ENCODE measurements around the gene RCC2. TPM values are rescaled to one million over a fixed set of nuclear protein-coding genes. Genes with fewer than 3 reads are reported as not detected.
A peak's percentile ranks its signal among the peaks of the same experiment; 100 is the strongest.
"Not testable (repeated sequence)": the region's sequence is repeated elsewhere in the genome, so short reads cannot be mapped to it uniquely, and the experiment has no call there.

Gene RCC2
- total RNA-seq, result 10 to 100 TPM; 47.1 to 73.3 (median 55.1) TPM
- long read RNA-seq, donor 1, full-length matches to known transcripts, result 8 of 21 reads
- long read RNA-seq, donor 1, partial matches to known transcripts, result 7 of 21 reads
- long read RNA-seq, donor 1, other reads (novel, unspliced or antisense), result 6 of 21 reads
- long read RNA-seq, donor 2, partial matches to known transcripts, result 1 of 5 reads
- long read RNA-seq, donor 2, other reads (novel, unspliced or antisense), result 4 of 5 reads

DNA sequence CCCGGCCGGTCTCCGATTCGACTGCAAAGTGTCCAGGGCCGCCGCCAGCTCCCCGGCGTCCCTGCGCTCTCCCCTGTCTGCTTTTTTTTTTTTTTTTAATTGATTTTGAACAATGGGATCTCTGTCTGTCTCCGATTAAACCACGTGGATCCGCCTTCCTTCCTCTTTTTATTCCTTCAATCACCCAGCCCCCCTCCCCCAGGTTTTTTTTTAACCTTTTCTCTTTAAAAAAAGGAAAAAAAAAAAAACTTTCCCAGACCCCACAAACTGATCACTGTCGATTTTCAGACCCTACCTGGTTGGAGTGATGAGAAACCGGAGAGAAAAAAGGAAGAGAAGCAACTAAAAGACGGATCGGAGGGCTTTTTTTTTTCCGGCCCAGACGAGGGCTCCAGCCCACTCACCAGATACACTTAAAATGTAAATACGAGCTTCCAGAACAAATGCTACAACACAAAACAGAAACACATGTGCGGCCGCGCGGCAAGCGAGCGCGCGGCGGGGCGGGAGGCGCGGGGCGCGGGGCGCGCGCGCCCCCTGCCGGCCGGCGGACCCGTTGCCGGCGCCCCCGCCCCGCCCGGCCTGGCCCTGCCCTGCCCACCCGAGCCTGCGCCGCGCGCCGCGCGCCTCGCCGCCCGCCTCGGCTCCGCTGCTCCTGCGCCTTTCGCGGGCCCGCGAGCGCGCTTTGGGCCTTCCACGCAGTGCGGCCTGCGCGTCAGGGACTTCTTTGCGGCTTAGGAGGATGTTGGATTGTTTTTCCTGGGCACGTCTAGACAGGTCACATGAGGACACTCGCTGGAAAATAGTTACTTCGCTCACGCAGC is at the start of gene RCC2:
Gene RCC2, minus strand, starts transcription at position 428 of the 824 bp plus-strand sequence. CDS start 1,163 bp downstream, outside the sequence.
- Histone ChIP-seq H3K4me1 (ENCODE audit: low read depth) (peaks cover 19% of the 10 kb centered on the region), H3K4me3 (peak within 1 kb of the TSS; percentile 51), H3K36me3 (ENCODE audit: low read depth) (no peaks in the 10 kb centered on the region), H3K9me3 (no peaks in the 10 kb centered on the region)
- intact Hi-C loops (cut with DNase I, micrococcal nuclease), result no loop called here
- DNase-seq, result peak; percentile 64 to 79 (median 72)
- peak; percentile 81 for ATAC-seq
- TF ChIP-seq, protein P1, sequence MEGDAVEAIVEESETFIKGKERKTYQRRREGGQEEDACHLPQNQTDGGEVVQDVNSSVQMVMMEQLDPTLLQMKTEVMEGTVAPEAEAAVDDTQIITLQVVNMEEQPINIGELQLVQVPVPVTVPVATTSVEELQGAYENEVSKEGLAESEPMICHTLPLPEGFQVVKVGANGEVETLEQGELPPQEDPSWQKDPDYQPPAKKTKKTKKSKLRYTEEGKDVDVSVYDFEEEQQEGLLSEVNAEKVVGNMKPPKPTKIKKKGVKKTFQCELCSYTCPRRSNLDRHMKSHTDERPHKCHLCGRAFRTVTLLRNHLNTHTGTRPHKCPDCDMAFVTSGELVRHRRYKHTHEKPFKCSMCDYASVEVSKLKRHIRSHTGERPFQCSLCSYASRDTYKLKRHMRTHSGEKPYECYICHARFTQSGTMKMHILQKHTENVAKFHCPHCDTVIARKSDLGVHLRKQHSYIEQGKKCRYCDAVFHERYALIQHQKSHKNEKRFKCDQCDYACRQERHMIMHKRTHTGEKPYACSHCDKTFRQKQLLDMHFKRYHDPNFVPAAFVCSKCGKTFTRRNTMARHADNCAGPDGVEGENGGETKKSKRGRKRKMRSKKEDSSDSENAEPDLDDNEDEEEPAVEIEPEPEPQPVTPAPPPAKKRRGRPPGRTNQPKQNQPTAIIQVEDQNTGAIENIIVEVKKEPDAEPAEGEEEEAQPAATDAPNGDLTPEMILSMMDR (IDR thresholded peaks at IDR 0.05), result no peak

DNA sequence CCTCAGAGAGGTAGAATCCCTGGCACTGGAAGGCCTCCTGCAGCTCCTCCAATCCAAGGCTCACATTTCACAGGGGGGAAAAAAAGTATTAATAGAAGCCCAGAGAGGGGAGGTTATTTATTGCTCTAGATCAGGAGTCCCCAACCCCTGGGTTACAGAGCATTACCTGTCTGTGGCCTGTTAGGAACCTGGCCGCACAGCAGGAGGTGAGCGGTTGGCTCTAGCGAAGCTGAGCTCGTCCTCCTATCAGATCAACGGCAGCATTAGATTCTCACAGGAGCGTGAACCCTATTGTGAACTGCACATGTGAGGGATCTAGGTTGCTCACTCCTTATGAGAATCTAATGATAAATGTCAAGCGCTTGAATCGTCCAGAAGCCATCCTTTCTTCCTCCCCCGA is 46.8 kb upstream of the RCC2 start:
- H3K9me3 ChIP-seq, result no peaks in the 10 kb centered on the region
- no peak for DNase-seq
- TF ChIP-seq, protein P1 (IDR thresholded peaks at IDR 0.05), result no peak
- no peaks in the 10 kb centered on the region for H3K36me3 ChIP-seq (ENCODE audit: low read depth)
- H3K4me1 ChIP-seq (ENCODE audit: low read depth), result no peaks in the 10 kb centered on the region
- no peak for ATAC-seq
- H3K4me3 ChIP-seq, result no peak overlapping the region
- intact Hi-C loops (cut with DNase I, micrococcal nuclease), result no loop called here

DNA sequence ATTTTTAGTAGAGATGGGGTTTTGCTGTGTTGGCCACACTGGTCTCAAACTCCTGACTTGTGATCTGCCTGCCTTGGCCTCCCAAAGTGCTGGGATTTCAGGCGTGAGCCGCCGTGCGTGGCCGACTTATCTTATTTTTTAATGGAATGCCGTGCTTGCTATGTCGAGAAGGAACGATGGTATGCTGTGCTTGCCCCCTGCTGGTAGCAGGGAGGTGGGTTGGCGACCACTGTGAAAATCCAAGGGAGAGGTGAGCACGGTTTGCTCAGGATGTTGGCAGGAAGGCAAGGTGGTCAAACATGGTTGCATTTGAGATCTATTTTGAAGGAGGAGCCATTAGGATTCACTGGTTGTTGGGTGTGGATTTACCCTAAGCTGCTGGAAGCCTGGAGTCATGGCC is 45.8 kb upstream of the RCC2 start:
- intact Hi-C loops (cut with DNase I, micrococcal nuclease), result no loop called here
- Histone ChIP-seq H3K4me1 (ENCODE audit: low read depth) (no peaks in the 10 kb centered on the region), H3K9me3 (no peaks in the 10 kb centered on the region), H3K36me3 (ENCODE audit: low read depth) (no peaks in the 10 kb centered on the region), H3K4me3 (no peak overlapping the region)
- DNase-seq (peak in 1 of 3 donors; percentile 31), ATAC-seq (no peak)
- TF ChIP-seq, protein P1 (IDR thresholded peaks at IDR 0.05), result no peak

DNA sequence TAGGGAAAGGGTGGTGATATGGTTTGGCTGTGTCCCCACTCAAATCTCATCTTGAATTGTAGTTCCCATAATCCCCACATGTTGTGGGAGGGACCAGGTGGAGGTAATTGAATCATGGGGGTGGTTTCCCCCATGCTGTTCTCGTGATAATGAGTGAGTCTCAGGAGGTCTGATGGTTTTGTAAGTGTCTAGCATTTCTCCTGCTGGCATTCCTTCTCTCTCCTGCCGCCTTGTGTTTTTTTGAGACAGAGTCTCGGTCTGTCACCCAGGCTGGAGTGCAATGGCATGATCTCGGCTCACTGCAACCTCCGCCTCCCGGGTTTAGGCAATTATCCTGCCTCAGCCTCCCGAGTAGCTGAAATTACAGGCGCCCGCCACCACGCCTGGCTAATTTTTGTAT is 42.5 kb upstream of the RCC2 start:
- H3K4me1 ChIP-seq (ENCODE audit: low read depth); H3K4me3 ChIP-seq; H3K36me3 ChIP-seq (ENCODE audit: low read depth); ATAC-seq; DNase-seq; H3K9me3 ChIP-seq; intact Hi-C loops (cut with DNase I, micrococcal nuclease): not testable (repeated sequence)

DNA sequence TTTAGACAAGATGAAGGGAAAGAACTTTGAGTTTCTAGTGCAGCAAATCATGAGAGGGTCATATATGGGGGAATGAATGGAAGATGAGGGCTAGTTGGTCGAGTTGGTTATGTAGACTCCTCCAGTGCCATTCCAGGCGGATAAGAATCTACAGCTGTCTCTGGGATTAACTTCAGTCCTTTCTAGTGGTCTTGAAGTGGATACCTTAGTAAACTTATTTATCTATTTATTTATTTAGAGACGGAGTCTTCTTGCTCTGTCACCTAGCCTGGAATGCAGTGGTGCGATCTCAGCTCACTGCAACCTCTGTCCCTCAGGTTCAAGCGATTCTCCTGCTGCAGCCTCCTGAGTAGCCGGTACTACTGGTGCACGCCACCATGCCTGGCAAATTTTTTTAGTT is 41.4 kb upstream of the RCC2 start:
- Histone ChIP-seq H3K9me3 (no peaks in the 10 kb centered on the region), H3K36me3 (ENCODE audit: low read depth) (no peaks in the 10 kb centered on the region), H3K4me1 (ENCODE audit: low read depth) (no peaks in the 10 kb centered on the region), H3K4me3 (no peak overlapping the region)
- ATAC-seq (no peak), DNase-seq (no peak)
- TF ChIP-seq, protein P1 (IDR thresholded peaks at IDR 0.05), result no peak
- intact Hi-C loops (cut with DNase I, micrococcal nuclease), result no loop called here

DNA sequence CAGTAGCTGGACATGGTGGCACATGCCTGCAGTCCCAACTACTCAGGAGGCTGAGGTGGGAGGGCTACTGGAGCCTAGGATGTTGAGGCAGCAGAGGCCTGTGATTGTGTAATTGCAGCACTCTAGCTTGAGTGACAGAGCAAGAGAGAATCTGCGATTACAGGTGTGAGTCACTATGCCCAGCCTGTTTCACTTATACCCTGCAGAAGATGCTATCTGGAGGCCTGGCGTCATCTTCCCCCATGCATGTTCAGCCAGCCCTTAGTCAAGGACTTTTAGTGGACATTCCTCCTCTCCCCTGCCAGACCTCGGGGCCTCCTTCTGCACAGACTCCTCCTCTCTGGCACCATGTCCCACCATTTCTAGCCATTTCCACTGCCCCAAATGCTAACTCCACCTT is 36.3 kb upstream of the RCC2 start:
- Histone ChIP-seq H3K4me1 (ENCODE audit: low read depth) (no peaks in the 10 kb centered on the region), H3K4me3 (no peak overlapping the region), H3K9me3 (no peaks in the 10 kb centered on the region), H3K36me3 (ENCODE audit: low read depth) (no peaks in the 10 kb centered on the region)
- intact Hi-C loops (cut with DNase I, micrococcal nuclease), result loop anchor here in 1 of 2 donors (5.0 kb wide), 1 partner anchor 53 kb away; no protein-coding TSS in a partner anchor
- ATAC-seq (no peak), DNase-seq (no peak)
- TF ChIP-seq, protein P1 (IDR thresholded peaks at IDR 0.05), result no peak

DNA sequence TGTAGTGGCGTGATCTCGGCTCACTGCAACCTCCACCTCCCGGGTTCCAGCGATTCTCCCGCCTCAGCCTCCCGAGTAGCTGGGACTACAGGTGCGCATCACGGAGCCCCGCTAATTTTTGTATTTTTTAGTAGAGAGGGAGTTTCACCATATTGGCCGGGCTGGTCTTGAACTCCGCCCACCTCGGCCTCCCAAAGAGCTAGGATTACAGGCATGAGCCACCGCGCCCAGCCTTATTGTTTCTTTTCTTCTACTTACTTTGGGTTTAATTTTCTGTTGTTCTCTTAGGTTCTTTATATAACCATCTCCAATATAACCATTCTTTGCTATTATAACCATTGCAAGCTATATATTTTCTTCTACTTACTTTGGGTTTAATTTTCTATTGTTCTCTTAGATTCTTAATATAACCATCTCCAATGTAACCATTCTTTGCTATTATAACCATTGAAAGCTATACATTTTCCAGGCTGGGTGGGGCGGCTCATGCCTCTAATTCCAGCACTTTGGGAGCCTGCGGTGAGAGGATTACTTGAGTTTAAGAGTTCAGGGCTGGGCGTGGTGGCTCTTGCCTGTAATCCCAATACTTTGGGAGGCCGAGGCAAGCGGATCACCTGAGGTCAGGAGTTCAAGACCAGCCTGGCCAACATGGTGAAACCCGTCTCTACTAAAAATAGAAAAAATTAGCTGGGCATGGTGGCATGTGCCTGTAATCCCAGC is 35.5 kb upstream of the RCC2 start:
- intact Hi-C loops (cut with DNase I, micrococcal nuclease), result loop anchor here in 1 of 2 donors (5.0 kb wide), 1 partner anchor 53 kb away; no protein-coding TSS in a partner anchor
- H3K4me1 ChIP-seq (ENCODE audit: low read depth), result not testable (repeated sequence)

More for the DNA sequence above, 35.5 kb upstream of the RCC2 start:
- H3K9me3 ChIP-seq; ATAC-seq; DNase-seq; H3K4me3 ChIP-seq; H3K36me3 ChIP-seq (ENCODE audit: low read depth): not testable (repeated sequence)

Data from mucosa of descending colon (tissue), 3 donors.